CD4-positive, CD25-positive, alpha-beta regulatory T cell (primary cell): Measurements from ENCODE around the gene PTPRQ. TPM values are rescaled to one million over a fixed set of nuclear protein-coding genes. Genes with fewer than 3 reads are reported as not detected.

ENCODE experiments used
- ATAC-seq, 2 donors: fragments of 150-1000 bp; cut with Tn5 transposase; one replicate each; pipeline ENCODE4 v1.10.0; 2021; ENCODE audit warnings: low read depth in 2 of 2, moderate number of reproducible peaks in 2 of 2, moderate library complexity in 1 of 2
- DNase-seq, 3 donors: peaks; one replicate each; pipeline versions ENCODE4 v3.0.0 to v3.0.0-alpha.2; 2012 to 2022; ENCODE audit warnings: mixed read lengths in 1 of 3
- H3K27ac ChIP-seq: one replicate; pipeline ENCODE4 v1.7.0; 2013; ENCODE audit warnings: mild to moderate bottlenecking, low read length; ENCODE audit not compliant: insufficient read depth, poor library complexity, severe bottlenecking
- H3K27me3 ChIP-seq: one replicate; pipeline ENCODE4 v1.7.0; 2013; ENCODE audit warnings: low read length; ENCODE audit not compliant: control insufficient read depth, insufficient read depth
- H3K36me3 ChIP-seq: one replicate; pipeline ENCODE4 v1.7.0; 2013; ENCODE audit warnings: mild to moderate bottlenecking, low read length, moderate library complexity; ENCODE audit not compliant: control insufficient read depth, insufficient read depth
- H3K4me1 ChIP-seq: 2 replicates; pipeline ENCODE4 v1.7.0; 2013; ENCODE audit warnings: mild to moderate bottlenecking, low read length; ENCODE audit not compliant: insufficient read depth, control insufficient read depth, poor library complexity, severe bottlenecking
- H3K4me3 ChIP-seq: one replicate; pipeline ENCODE4 v1.7.0; 2013; ENCODE audit warnings: low read depth, mild to moderate bottlenecking, low read length, moderate library complexity
- H3K9me3 ChIP-seq, 2 experiments: 1 replicate in 1 of 2; 2 replicates in 1 of 2; pipeline ENCODE4 v1.7.0; 2013; ENCODE audit warnings: low read length in 2 of 2, mild to moderate bottlenecking in 1 of 2, moderate library complexity in 1 of 2; ENCODE audit not compliant: control insufficient read depth in 2 of 2
- H3K27ac Mint-ChIP-seq, 3 donors: one replicate each; pipeline ENCODE4 v1.8.0; 2020 to 2022; ENCODE audit warnings: mild to moderate bottlenecking in 3 of 3, mixed read lengths in 3 of 3, moderate library complexity in 2 of 3
- H3K27me3 Mint-ChIP-seq: one replicate; pipeline ENCODE4 v1.8.0; 2022; ENCODE audit warnings: mild to moderate bottlenecking, mixed read lengths
- H3K36me3 Mint-ChIP-seq: one replicate; pipeline ENCODE4 v1.8.0; 2020; ENCODE audit warnings: mixed read lengths
- H3K4me1 Mint-ChIP-seq, 4 donors: one replicate each; pipeline ENCODE4 v1.8.0; 2020 to 2022; ENCODE audit warnings: mixed read lengths in 4 of 4, mild to moderate bottlenecking in 1 of 4
- H3K4me3 Mint-ChIP-seq, 4 donors: one replicate each; pipeline ENCODE4 v1.8.0; 2020 to 2022; ENCODE audit warnings: mild to moderate bottlenecking in 4 of 4, mixed read lengths in 4 of 4, moderate library complexity in 3 of 4
- H3K9me3 Mint-ChIP-seq, 7 donors: one replicate each; pipeline ENCODE4 v1.8.0; 2020 to 2022; ENCODE audit warnings: mixed read lengths in 7 of 7, mild to moderate bottlenecking in 3 of 7, moderate library complexity in 2 of 7
- polyA plus RNA-seq, 4 donors: library from polyadenylated mRNA; unstranded; fragments of 300-500 nt; fragmentation: Illumina TruSeq; gene quantifications; one replicate each; pipeline ENCODE4 v1.2.3, GENCODE V29; 2021
- total RNA-seq: library from RNA; stranded (reverse); gene quantifications from one replicate; pipeline ENCODE4 v1.2.3, GENCODE V29; 2022

The PTPRQ gene
- total and polyA plus RNA-seq, 5 donors from 2014 or later: not detected

GRCh38 chr12:80714055-80714454 is 270.0 kb downstream of the PTPRQ start:
- no peak overlapping the region for H3K27ac Mint-ChIP-seq
- no peaks in the 10 kb centered on the region for H3K36me3 ChIP-seq
- DNase-seq (no peak), ATAC-seq (no peak)
- H3K4me3 Mint-ChIP-seq: no peak overlapping the region
- no peaks in the 10 kb centered on the region for H3K4me1 Mint-ChIP-seq
- H3K27me3 Mint-ChIP-seq: peaks cover 22% of the 10 kb centered on the region
- no peak overlapping the region for H3K4me3 ChIP-seq
- H3K36me3 Mint-ChIP-seq: no peaks in the 10 kb centered on the region
- peaks cover 5% of the 10 kb centered on the region for H3K27me3 ChIP-seq
- no peak overlapping the region for H3K27ac ChIP-seq
- H3K9me3 Mint-ChIP-seq: peaks cover 0 to 7% (median 0%) of the 10 kb centered on the region in 7 donors
- H3K9me3 ChIP-seq: no peaks in the 10 kb centered on the region
- H3K4me1 ChIP-seq: no peaks in the 10 kb centered on the region

- DNase-seq: no peak
- Histone ChIP-seq H3K36me3 (no peaks in the 10 kb centered on the region), H3K27me3 (peaks cover 5% of the 10 kb centered on the region), H3K27ac (no peak overlapping the region), H3K4me3 (no peak overlapping the region), H3K4me1 (no peaks in the 10 kb centered on the region), H3K9me3 (no peaks in the 10 kb centered on the region)
- no peak for ATAC-seq
- Mint-ChIP-seq H3K4me1 (no peaks in the 10 kb centered on the region), H3K4me3 (no peak overlapping the region), H3K27me3 (peaks cover 22% of the 10 kb centered on the region), H3K27ac (no peak overlapping the region), H3K36me3 (no peaks in the 10 kb centered on the region), H3K9me3 (peaks cover 0 to 7% (median 0%) of the 10 kb centered on the region in 7 donors)
Observed at GRCh38 chr12:80714846-80715245, 270.8 kb downstream of the PTPRQ start.

DNA sequence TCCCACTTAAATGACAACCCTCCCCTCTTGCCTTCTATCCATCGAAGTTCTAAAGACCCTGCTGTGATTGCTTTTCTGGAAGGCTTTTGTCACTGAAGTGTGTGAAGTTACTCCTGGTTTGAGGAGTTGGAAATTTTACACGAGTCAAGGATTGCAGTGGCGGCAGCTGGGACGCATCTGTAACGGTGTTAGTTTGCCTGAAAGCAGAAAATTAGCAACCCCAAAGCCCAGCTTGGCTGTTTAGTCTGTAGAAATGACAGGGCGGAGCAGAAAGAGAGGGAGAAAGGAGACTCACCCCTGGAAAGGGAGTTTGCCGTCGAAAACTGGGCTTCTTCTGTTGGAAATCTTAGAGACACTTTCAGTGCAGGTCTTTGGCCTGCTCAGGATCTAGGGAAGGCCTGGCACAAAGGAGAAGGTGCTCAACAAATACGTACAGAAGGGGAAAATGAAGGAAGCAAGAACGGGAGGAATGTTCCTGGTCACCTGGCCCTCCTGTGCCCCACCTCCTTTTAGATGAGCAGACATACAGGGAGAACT is 271.7 kb downstream of the PTPRQ start:
- no peaks in the 10 kb centered on the region for H3K36me3 Mint-ChIP-seq
- H3K4me3 ChIP-seq: no peak overlapping the region
- no peak overlapping the region for H3K4me3 Mint-ChIP-seq
- DNase-seq (no peak), ATAC-seq (no peak)
- no peak overlapping the region for H3K27ac Mint-ChIP-seq
- peaks cover 22% of the 10 kb centered on the region for H3K27me3 Mint-ChIP-seq
- H3K4me1 Mint-ChIP-seq: no peaks in the 10 kb centered on the region
- H3K27ac ChIP-seq: no peak overlapping the region
- peaks cover 0 to 4% (median 0%) of the 10 kb centered on the region in 7 donors for H3K9me3 Mint-ChIP-seq
- no peaks in the 10 kb centered on the region for H3K36me3 ChIP-seq
- H3K4me1 ChIP-seq: no peaks in the 10 kb centered on the region
- no peaks in the 10 kb centered on the region for H3K9me3 ChIP-seq
- peaks cover 5% of the 10 kb centered on the region for H3K27me3 ChIP-seq

DNA sequence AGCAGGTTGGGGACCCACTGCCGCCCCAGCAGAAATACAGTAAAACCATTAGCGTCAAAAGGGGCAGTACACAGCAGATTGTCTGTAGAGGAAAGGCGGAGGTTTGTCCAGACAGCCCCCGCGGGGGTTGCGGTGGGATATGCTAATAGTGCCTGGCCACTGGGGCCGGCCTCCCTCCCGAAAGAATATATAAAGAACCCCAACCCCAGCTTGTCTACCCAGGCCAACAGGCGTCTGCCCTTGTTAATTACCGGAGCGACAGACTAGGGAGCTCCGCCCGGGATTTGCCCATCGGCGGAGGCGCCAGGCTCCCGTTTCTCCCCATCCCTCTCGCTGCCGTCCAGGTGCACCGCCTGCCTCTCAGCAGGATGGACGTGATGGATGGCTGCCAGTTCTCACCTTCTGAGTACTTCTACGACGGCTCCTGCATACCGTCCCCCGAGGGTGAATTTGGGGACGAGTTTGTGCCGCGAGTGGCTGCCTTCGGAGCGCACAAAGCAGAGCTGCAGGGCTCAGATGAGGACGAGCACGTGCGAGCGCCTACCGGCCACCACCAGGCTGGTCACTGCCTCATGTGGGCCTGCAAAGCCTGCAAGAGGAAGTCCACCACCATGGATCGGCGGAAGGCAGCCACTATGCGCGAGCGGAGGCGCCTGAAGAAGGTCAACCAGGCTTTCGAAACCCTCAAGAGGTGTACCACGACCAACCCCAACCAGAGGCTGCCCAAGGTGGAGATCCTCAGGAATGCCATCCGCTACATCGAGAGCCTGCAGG is 272.8 kb downstream of the PTPRQ start, which contains the start of gene MYF5:
Gene MYF5, plus strand, starts transcription at position 217 of the 774 bp plus-strand sequence. Its CDS starts 152 bp downstream, at position 369.
- peaks cover 0 to 4% (median 0%) of the 10 kb centered on the region in 7 donors for H3K9me3 Mint-ChIP-seq
- Histone ChIP-seq H3K27me3 (peaks cover 5% of the 10 kb centered on the region), H3K4me3 (no peak within 1 kb of the TSS), H3K4me1 (no peaks in the 10 kb centered on the region), H3K36me3 (no peaks in the 10 kb centered on the region), H3K9me3 (no peaks in the 10 kb centered on the region), H3K27ac (no peak within 1 kb of the TSS)
- ATAC-seq (no peak), DNase-seq (no peak)
- no peaks in the 10 kb centered on the region for H3K36me3 Mint-ChIP-seq
- H3K27me3 Mint-ChIP-seq: peaks cover 22% of the 10 kb centered on the region
- no peaks in the 10 kb centered on the region for H3K4me1 Mint-ChIP-seq
- H3K4me3 Mint-ChIP-seq: no peak within 1 kb of the TSS
- H3K27ac Mint-ChIP-seq: no peak within 1 kb of the TSS

- no peak overlapping the region for H3K4me3 ChIP-seq
- no peaks in the 10 kb centered on the region for H3K36me3 Mint-ChIP-seq
Observed at GRCh38 chr12:80717856-80718255, 273.8 kb downstream of the PTPRQ start.

GRCh38 chr12:80720516-80720915 is 276.5 kb downstream of the PTPRQ start:
- no peak overlapping the region for H3K4me3 ChIP-seq
- H3K9me3 ChIP-seq: no peaks in the 10 kb centered on the region
- H3K4me1 ChIP-seq: no peaks in the 10 kb centered on the region
- H3K36me3 ChIP-seq: no peaks in the 10 kb centered on the region
- H3K27me3 ChIP-seq: no peaks in the 10 kb centered on the region
- Mint-ChIP-seq H3K4me3 (no peak overlapping the region), H3K27ac (no peak overlapping the region), H3K4me1 (no peaks in the 10 kb centered on the region), H3K27me3 (peaks cover 14% of the 10 kb centered on the region), H3K36me3 (no peaks in the 10 kb centered on the region), H3K9me3 (peaks cover 0 to 4% (median 0%) of the 10 kb centered on the region in 7 donors)
- ATAC-seq (no peak), DNase-seq (no peak)
- no peak overlapping the region for H3K27ac ChIP-seq

More at GRCh38 chr12:80717856-80718255, 273.8 kb downstream of the PTPRQ start:
- Mint-ChIP-seq H3K27ac (no peak overlapping the region), H3K9me3 (peaks cover 0 to 4% (median 0%) of the 10 kb centered on the region in 7 donors), H3K27me3 (peaks cover 22% of the 10 kb centered on the region), H3K4me1 (no peaks in the 10 kb centered on the region), H3K4me3 (no peak overlapping the region)
- no peak for ATAC-seq
- Histone ChIP-seq H3K4me1 (no peaks in the 10 kb centered on the region), H3K27ac (no peak overlapping the region), H3K36me3 (no peaks in the 10 kb centered on the region), H3K27me3 (peaks cover 5% of the 10 kb centered on the region), H3K9me3 (no peaks in the 10 kb centered on the region)
- no peak for DNase-seq

- Mint-ChIP-seq H3K4me3 (no peak overlapping the region), H3K36me3 (no peaks in the 10 kb centered on the region), H3K4me1 (no peaks in the 10 kb centered on the region), H3K27me3 (peaks cover 8% of the 10 kb centered on the region), H3K9me3 (peaks cover 0 to 1% (median 0%) of the 10 kb centered on the region in 7 donors), H3K27ac (no peak overlapping the region)
- H3K27me3 ChIP-seq: no peaks in the 10 kb centered on the region
- ATAC-seq: no peak
- no peak overlapping the region for H3K27ac ChIP-seq
- H3K9me3 ChIP-seq: no peaks in the 10 kb centered on the region
- no peaks in the 10 kb centered on the region for H3K4me1 ChIP-seq
- DNase-seq: no peak
- H3K36me3 ChIP-seq: no peaks in the 10 kb centered on the region
- H3K4me3 ChIP-seq: no peak overlapping the region
Observed at GRCh38 chr12:80721326-80721725, 277.3 kb downstream of the PTPRQ start.
